ENCODE measurements around the gene TMEM150B.

The TMEM150B gene

DNA sequence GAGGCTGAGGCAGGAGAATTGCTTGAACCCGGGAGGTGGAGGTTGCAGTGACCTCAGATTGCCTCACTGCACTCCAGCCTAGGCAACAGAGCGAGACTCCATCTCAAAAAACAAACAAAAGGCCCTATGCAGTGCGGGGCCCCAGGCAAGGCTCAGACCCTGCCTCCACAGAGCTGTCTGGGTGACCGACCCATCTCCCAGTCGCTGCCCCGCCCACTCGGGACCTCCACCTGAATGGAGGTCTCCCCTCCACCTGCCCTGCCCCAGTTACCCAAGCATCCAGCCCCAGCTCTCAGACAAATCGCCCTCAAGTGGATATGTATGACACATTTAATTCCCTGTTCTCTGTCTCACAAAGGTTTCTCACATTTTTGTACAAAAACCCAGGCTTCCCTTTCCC lies 40.1 kb upstream of the TMEM150B start:
- Histone ChIP-seq H3K4me2 (ENCODE audit: insufficient read depth, low read length, poor library complexity, severe bottlenecking) (no peak overlapping the region), H3K27ac (replicated peaks; ENCODE audit: low read length) (no peak overlapping the region), H3K18ac (ENCODE audit: low read length) (peak overlapping the region; percentile 28), H3K4me1 (ENCODE audit: control insufficient read depth in 2 of 2, insufficient read depth in 1 of 2, low read depth in 1 of 2, low read length in 2 of 2) (peaks cover 9 to 11% of the 10 kb centered on the region in 2 donors), H4K8ac (ENCODE audit: low read depth, low read length) (no peak overlapping the region), H3K23ac (ENCODE audit: low read depth, low read length, poor library complexity) (no peak overlapping the region), H2BK5ac (ENCODE audit: low read length) (no peak overlapping the region), H2AFZ (ENCODE audit: low read length) (no peak overlapping the region), H3K14ac (ENCODE audit: low read length) (no peak overlapping the region), H3K79me1 (ENCODE audit: low read depth, low read length) (no peaks in the 10 kb centered on the region), H3K4me3 (ENCODE audit: low read length in 2 of 2) (no peak overlapping the region), H2BK120ac (ENCODE audit: low read depth, low read length) (no peak overlapping the region), H3K36me3 (replicated peaks in 1 of 2; ENCODE audit: control insufficient read depth in 2 of 2, insufficient read depth in 2 of 2, low read length in 2 of 2) (no peaks in the 10 kb centered on the region), H3K4ac (ENCODE audit: low read length) (no peak overlapping the region), H3K27me3 (ENCODE audit: control insufficient read depth in 3 of 3, insufficient read depth in 3 of 3, low read depth in 1 of 3, low read length in 3 of 3) (peaks cover 0 to 20% (median 12%) of the 10 kb centered on the region in 3 experiments), H3K9me3 (replicated peaks in 1 of 2; ENCODE audit: control insufficient read depth in 2 of 2, insufficient read depth in 1 of 2, low read depth in 1 of 2, low read length in 2 of 2) (no peaks in the 10 kb centered on the region), H2AK5ac (ENCODE audit: low read depth, low read length) (peak overlapping the region; percentile 75), H3K9ac (ENCODE audit: low read depth, low read length, poor library complexity) (no peak overlapping the region), H4K91ac (ENCODE audit: low read depth, low read length, poor library complexity) (no peak overlapping the region), H2BK12ac (ENCODE audit: low read length) (no peak overlapping the region), H2BK15ac (ENCODE audit: low read length) (no peak overlapping the region)
- no peak for DNase-seq (ENCODE audit: low spot score)
- no CpG with 5 or more reads among the region's 8 CpGs for WGBS, 2 donors (ENCODE audit: extremely low coverage in 2 of 2, insufficient read length in 2 of 2, insufficient replicate concordance in 1 of 2)

DNA sequence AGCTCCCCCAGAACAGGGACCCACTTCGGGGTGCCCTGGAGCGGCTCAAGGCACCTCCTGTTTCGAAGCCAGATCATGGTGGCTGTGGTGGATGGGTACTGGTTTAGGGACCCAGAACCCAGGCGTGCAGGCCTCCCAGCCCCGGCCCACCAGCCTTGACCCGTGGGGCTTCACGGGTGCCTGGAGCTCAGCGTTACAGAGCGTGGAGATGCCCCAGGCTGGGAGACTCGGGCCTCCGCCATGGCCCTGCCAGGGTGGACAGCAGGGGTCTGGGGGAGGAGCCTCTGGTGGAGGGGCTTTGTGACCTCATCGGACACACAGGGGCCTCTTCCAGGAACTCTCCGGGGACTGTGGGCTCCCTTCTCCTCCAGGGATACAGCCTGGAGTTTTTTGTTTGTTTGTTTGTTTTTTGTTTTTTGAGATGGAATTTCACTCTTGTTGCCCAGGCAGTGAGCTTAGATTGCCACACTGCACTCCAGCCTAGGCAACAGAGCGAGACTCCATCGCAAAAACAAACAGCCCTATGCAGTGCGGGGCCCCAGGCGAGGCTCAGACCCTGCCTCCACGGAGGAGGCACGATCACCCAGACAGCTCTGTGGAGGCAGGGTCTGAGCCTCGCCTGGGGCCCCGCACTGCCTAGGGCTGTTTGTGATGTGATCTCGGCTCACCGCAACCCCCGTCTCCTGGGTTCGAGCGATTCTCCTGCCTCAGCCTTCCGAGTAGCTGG lies 38.0 kb upstream of the TMEM150B start, which contains the start of gene GARIN5B:
Gene GARIN5B (minus strand): TSS at position 271 of the 727 bp plus-strand sequence. CDS start 194 bp downstream, at position 77.
- Histone ChIP-seq H2BK120ac (ENCODE audit: low read depth, low read length) (peak within 1 kb of the TSS; percentile 91), H3K9ac (ENCODE audit: low read depth, low read length, poor library complexity) (peak within 1 kb of the TSS; percentile 44), H3K79me1 (ENCODE audit: low read depth, low read length) (no peaks in the 10 kb centered on the region), H3K18ac (ENCODE audit: low read length) (peak within 1 kb of the TSS; percentile 97), H3K14ac (ENCODE audit: low read length) (peak within 1 kb of the TSS; percentile 25), H4K8ac (ENCODE audit: low read depth, low read length) (peak within 1 kb of the TSS; percentile 7), H3K27me3 (ENCODE audit: control insufficient read depth in 3 of 3, insufficient read depth in 3 of 3, low read depth in 1 of 3, low read length in 3 of 3) (peaks cover 0 to 7% (median 1%) of the 10 kb centered on the region in 3 experiments), H2BK12ac (ENCODE audit: low read length) (peak within 1 kb of the TSS; percentile 95), H3K27ac (replicated peaks; ENCODE audit: low read length) (no peak within 1 kb of the TSS), H2BK15ac (ENCODE audit: low read length) (peak within 1 kb of the TSS; percentile 100), H3K4me2 (ENCODE audit: insufficient read depth, low read length, poor library complexity, severe bottlenecking) (no peak within 1 kb of the TSS), H3K4me3 (ENCODE audit: low read length in 2 of 2) (no peak within 1 kb of the TSS), H2AFZ (ENCODE audit: low read length) (peak within 1 kb of the TSS; percentile 80), H3K9me3 (replicated peaks in 1 of 2; ENCODE audit: control insufficient read depth in 2 of 2, insufficient read depth in 1 of 2, low read depth in 1 of 2, low read length in 2 of 2) (no peaks in the 10 kb centered on the region), H4K91ac (ENCODE audit: low read depth, low read length, poor library complexity) (no peak within 1 kb of the TSS), H2AK5ac (ENCODE audit: low read depth, low read length) (peak within 1 kb of the TSS; percentile 90), H3K36me3 (replicated peaks in 1 of 2; ENCODE audit: control insufficient read depth in 2 of 2, insufficient read depth in 2 of 2, low read length in 2 of 2) (no peaks in the 10 kb centered on the region), H3K4me1 (ENCODE audit: control insufficient read depth in 2 of 2, insufficient read depth in 1 of 2, low read depth in 1 of 2, low read length in 2 of 2) (peaks cover 7 to 11% of the 10 kb centered on the region in 2 donors), H3K4ac (ENCODE audit: low read length) (peak within 1 kb of the TSS; percentile 38), H3K23ac (ENCODE audit: low read depth, low read length, poor library complexity) (peak within 1 kb of the TSS; percentile 35), H2BK5ac (ENCODE audit: low read length) (peak within 1 kb of the TSS; percentile 5)
- no CpG with 5 or more reads among the region's 27 CpGs for WGBS, 2 donors (ENCODE audit: extremely low coverage in 2 of 2, insufficient read length in 2 of 2, insufficient replicate concordance in 1 of 2)
- no peak for DNase-seq (ENCODE audit: low spot score)

DNA sequence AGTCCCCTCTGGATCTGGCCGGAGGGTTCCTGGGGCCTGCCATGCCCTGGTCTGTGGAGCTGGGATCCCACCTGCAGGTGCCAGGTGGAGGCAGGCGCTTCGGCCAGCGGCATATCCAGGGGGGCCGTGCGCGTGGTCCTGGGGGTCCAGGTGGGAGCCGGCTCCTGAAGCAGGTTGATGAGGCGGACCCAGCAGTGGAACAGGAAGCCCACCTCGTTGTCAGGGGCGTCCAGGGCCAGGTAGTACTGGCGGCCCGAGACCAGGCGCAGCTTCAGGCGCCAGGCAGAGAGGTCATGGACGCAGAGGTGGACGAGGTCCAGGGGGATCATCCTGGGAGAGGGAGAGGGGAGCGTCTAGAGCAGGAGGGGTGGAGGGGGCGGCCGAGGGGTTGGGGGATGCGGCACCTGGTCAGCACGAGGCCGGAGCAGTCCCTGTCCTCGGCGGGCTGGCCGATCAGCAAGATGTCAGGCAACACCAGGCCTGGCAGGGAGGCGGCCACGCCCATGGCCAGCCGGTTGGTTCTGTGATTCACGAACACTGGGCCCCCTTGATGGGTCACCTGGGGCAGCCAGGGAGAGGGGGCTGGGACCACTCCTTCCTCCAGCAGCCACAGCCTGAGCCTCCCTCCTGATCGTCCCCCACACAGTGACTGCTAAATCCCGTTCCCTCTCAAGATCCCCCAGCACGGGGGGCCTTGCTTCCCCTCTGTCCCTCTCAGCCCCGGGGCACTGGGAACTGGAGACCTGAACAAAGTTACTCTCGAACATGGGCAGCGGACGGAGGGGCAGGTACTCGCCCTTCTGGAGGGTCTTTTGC lies 37.2 kb upstream of the TMEM150B start:
- no peaks in the 10 kb centered on the region for H3K9me3 ChIP-seq (replicated peaks in 1 of 2; ENCODE audit: control insufficient read depth in 2 of 2, insufficient read depth in 1 of 2, low read depth in 1 of 2, low read length in 2 of 2)
- H2BK15ac ChIP-seq (ENCODE audit: low read length), result peak overlapping the region; percentile 100
- WGBS, 2 donors (ENCODE audit: extremely low coverage in 2 of 2, insufficient read length in 2 of 2, insufficient replicate concordance in 1 of 2), result no CpG with 5 or more reads among the region's 38 CpGs

DNA sequence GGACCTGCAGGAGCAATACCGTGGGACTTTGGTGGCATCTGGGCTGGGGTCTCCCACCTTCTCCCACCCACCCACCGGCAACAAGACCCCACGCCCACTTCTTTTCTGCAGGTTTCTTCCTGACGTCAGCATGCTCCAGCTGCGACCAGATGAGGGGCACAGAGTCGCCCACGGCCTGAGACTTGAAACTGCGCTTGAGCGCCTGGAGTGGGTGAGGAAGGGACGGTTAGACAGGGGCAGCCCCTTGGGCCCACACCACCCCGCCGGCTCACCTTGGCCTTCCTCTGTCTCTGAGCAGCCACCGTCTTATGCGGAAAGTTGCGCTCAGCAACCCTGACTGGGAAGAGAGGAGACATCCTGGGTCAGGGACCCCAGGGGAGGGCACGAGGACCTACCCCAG lies 35.8 kb upstream of the TMEM150B start:
- H3K36me3 ChIP-seq (replicated peaks in 1 of 2; ENCODE audit: control insufficient read depth in 2 of 2, insufficient read depth in 2 of 2, low read length in 2 of 2), result no peaks in the 10 kb centered on the region
- H2BK15ac ChIP-seq (ENCODE audit: low read length), result peak overlapping the region; percentile 9
- no peak overlapping the region for H4K8ac ChIP-seq (ENCODE audit: low read depth, low read length)
- no peak overlapping the region for H2BK120ac ChIP-seq (ENCODE audit: low read depth, low read length)
- H3K4me2 ChIP-seq (ENCODE audit: insufficient read depth, low read length, poor library complexity, severe bottlenecking), result no peak overlapping the region
- H3K4me3 ChIP-seq (ENCODE audit: low read length in 2 of 2), result no peak overlapping the region
- no peak overlapping the region for H3K9ac ChIP-seq (ENCODE audit: low read depth, low read length, poor library complexity)
- H3K4ac ChIP-seq (ENCODE audit: low read length), result no peak overlapping the region
- peak overlapping the region; percentile 28 for H3K18ac ChIP-seq (ENCODE audit: low read length)
- peak overlapping the region; percentile 84 for H2AK5ac ChIP-seq (ENCODE audit: low read depth, low read length)
- H2BK12ac ChIP-seq (ENCODE audit: low read length), result no peak overlapping the region
- WGBS, 2 donors (ENCODE audit: extremely low coverage in 2 of 2, insufficient read length in 2 of 2, insufficient replicate concordance in 1 of 2), result no CpG with 5 or more reads among the region's 16 CpGs
- H3K23ac ChIP-seq (ENCODE audit: low read depth, low read length, poor library complexity), result peak overlapping the region; percentile 60
- H3K27ac ChIP-seq (replicated peaks; ENCODE audit: low read length), result no peak overlapping the region
- no peak overlapping the region for H2AFZ ChIP-seq (ENCODE audit: low read length)
- H3K14ac ChIP-seq (ENCODE audit: low read length), result no peak overlapping the region
- H2BK5ac ChIP-seq (ENCODE audit: low read length), result peak overlapping the region; percentile 78
- H3K4me1 ChIP-seq (ENCODE audit: control insufficient read depth in 2 of 2, insufficient read depth in 1 of 2, low read depth in 1 of 2, low read length in 2 of 2), result peaks cover 7 to 11% of the 10 kb centered on the region in 2 donors
- no peak for DNase-seq (ENCODE audit: low spot score)
- H3K79me1 ChIP-seq (ENCODE audit: low read depth, low read length), result no peaks in the 10 kb centered on the region
- no peak overlapping the region for H4K91ac ChIP-seq (ENCODE audit: low read depth, low read length, poor library complexity)
- H3K9me3 ChIP-seq (replicated peaks in 1 of 2; ENCODE audit: control insufficient read depth in 2 of 2, insufficient read depth in 1 of 2, low read depth in 1 of 2, low read length in 2 of 2), result no peaks in the 10 kb centered on the region
- H3K27me3 ChIP-seq (ENCODE audit: control insufficient read depth in 3 of 3, insufficient read depth in 3 of 3, low read depth in 1 of 3, low read length in 3 of 3), result peaks cover 0 to 24% (median 10%) of the 10 kb centered on the region in 3 experiments

More for the DNA sequence above, 37.2 kb upstream of the TMEM150B start:
- Histone ChIP-seq H2BK12ac (ENCODE audit: low read length) (peak overlapping the region; percentile 95), H3K4ac (ENCODE audit: low read length) (peak overlapping the region; percentile 38), H2BK120ac (ENCODE audit: low read depth, low read length) (peak overlapping the region; percentile 91), H2BK5ac (ENCODE audit: low read length) (peak overlapping the region; percentile 5), H3K36me3 (replicated peaks in 1 of 2; ENCODE audit: control insufficient read depth in 2 of 2, insufficient read depth in 2 of 2, low read length in 2 of 2) (no peaks in the 10 kb centered on the region), H3K27me3 (ENCODE audit: control insufficient read depth in 3 of 3, insufficient read depth in 3 of 3, low read depth in 1 of 3, low read length in 3 of 3) (peaks cover 0 to 9% (median 1%) of the 10 kb centered on the region in 3 experiments), H3K4me1 (ENCODE audit: control insufficient read depth in 2 of 2, insufficient read depth in 1 of 2, low read depth in 1 of 2, low read length in 2 of 2) (peaks cover 7 to 11% of the 10 kb centered on the region in 2 donors), H3K14ac (ENCODE audit: low read length) (peak overlapping the region; percentile 25), H2AK5ac (ENCODE audit: low read depth, low read length) (peak overlapping the region; percentile 90), H3K4me3 (ENCODE audit: low read length in 2 of 2) (no peak overlapping the region), H3K18ac (ENCODE audit: low read length) (peak overlapping the region; percentile 97), H4K8ac (ENCODE audit: low read depth, low read length) (peak overlapping the region; percentile 7), H2AFZ (ENCODE audit: low read length) (peak overlapping the region; percentile 80), H3K9ac (ENCODE audit: low read depth, low read length, poor library complexity) (peak overlapping the region; percentile 44), H3K79me1 (ENCODE audit: low read depth, low read length) (no peaks in the 10 kb centered on the region), H3K4me2 (ENCODE audit: insufficient read depth, low read length, poor library complexity, severe bottlenecking) (no peak overlapping the region), H3K23ac (ENCODE audit: low read depth, low read length, poor library complexity) (peak overlapping the region; percentile 35), H4K91ac (ENCODE audit: low read depth, low read length, poor library complexity) (no peak overlapping the region), H3K27ac (replicated peaks; ENCODE audit: low read length) (no peak overlapping the region)
- DNase-seq (ENCODE audit: low spot score), result no peak
